ENCODE measurements around the gene NFIB.

The NFIB gene

GRCh38 chr9:14345354-14346230 is 31.7 kb upstream of the NFIB start:
- TF ChIP-seq CTCF (IDR thresholded peaks at IDR 0.05; ENCODE audit: insufficient read depth, missing control alignments) = no peak
- no peak for DNase-seq (ENCODE audit: insufficient read length, low spot score)
- no peak for FAIRE-seq

DNA sequence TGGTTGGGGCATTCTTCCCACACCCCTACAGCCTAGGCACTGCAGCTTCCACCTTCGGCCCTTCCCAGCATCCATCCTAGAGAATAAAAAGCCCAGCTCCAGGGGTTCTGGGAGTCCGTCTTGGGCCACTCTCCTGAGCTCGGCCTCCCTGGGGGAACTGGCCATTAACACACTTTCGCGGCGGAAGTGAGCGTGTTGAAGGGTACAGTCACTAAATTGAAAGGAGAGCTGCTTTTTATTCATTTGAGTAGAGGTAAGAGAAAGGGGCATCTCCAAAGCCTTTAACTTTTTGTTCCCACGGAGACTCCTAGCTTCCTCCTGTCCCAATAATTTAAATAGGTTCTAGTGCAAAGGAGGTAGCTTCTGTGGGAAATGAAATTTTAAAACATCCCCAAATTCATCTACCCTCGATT is 31.0 kb upstream of the NFIB start:
- DNase-seq (ENCODE audit: insufficient read length, low spot score) (no peak), FAIRE-seq (no peak)
- no peak for TF ChIP-seq CTCF (IDR thresholded peaks at IDR 0.05; ENCODE audit: insufficient read depth, missing control alignments)

DNA sequence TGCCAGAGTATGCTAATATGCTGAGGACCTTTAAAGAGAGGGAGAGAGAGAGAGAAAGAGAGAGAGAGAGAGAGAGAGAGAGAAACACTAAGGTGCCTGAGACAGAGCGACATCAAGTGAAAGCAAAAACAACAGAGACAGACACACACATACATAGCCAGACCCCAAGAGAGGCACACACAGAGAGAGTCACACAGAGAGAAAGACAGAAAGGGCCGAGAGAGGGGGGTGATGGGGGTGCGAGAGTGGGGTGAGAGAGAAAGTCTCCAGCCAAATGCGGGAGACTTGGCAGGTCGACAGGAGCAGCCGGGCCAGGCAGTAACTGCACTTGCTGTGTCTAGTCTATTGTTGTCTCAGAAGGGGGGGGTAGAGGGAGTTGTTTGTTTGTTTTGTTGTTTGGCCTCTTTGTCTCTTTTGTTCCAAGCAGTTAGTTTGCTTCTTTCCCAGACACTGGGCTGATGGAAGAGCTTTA is 30.1 kb upstream of the NFIB start:
- FAIRE-seq = no peak
- no peak for DNase-seq (ENCODE audit: insufficient read length, low spot score)
- TF ChIP-seq CTCF (IDR thresholded peaks at IDR 0.05; ENCODE audit: insufficient read depth, missing control alignments) = no peak

DNA sequence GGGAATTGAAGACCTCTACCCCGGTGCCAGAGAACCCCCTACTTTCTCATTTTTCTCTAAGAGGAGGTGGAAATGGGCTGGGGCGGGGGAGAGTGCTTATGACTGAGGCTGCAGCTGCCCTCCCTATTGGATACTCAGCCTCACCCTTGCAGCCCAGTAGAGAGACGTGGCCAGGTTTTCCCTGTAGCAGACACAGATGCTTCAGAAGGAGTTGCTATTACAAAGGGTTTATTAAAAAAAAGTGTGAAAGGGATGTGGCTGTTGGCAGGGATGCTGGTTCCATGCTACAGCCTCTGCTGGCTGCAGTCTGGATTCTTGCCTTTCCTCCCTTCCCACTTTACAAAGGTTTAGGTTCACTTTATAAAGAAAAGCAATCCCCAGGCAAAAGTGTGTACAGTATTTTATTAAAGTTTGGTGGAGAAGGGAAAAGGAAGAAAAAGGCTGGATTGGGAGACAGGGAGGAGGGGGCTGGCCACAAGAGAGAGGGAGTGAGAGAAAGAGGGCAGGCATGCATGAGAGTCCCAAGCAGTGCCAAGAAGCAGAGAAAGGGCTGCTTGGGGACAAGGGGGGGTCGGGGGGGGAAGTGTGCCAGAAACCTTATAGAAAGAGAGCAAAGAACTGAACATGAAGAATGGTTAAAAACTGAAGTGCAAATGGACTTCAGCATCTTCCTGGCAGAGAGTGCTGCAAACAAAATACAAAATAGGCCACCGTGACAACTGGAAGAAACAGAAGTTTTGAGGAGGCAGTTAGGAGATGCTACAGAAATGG is 29.5 kb upstream of the NFIB start:
- DNase-seq (ENCODE audit: insufficient read length, low spot score) (no peak), FAIRE-seq (no peak)
- TF ChIP-seq CTCF (IDR thresholded peaks at IDR 0.05; ENCODE audit: insufficient read depth, missing control alignments) = no peak

DNA sequence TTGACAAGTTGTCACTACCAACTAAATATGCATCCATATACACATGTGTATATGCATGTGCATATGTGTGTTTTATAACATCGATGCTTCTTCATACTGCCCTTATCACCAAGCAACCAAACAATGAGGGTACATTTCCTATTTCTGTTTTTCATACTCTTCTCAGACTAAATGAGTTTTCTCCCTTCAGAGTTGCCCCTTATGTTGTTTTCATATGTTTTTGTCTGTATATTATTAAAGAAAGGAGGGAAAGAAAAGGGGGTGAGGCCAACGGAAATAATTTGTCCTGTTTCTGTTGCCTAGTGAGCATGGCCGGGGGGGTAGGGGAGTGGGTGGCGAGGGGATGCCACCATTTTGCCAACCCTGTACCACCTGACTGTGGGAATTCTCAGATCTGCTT is 28.8 kb upstream of the NFIB start:
- TF ChIP-seq CTCF (IDR thresholded peaks at IDR 0.05; ENCODE audit: insufficient read depth, missing control alignments) = no peak
- FAIRE-seq (no peak), DNase-seq (ENCODE audit: insufficient read length, low spot score) (no peak)

DNA sequence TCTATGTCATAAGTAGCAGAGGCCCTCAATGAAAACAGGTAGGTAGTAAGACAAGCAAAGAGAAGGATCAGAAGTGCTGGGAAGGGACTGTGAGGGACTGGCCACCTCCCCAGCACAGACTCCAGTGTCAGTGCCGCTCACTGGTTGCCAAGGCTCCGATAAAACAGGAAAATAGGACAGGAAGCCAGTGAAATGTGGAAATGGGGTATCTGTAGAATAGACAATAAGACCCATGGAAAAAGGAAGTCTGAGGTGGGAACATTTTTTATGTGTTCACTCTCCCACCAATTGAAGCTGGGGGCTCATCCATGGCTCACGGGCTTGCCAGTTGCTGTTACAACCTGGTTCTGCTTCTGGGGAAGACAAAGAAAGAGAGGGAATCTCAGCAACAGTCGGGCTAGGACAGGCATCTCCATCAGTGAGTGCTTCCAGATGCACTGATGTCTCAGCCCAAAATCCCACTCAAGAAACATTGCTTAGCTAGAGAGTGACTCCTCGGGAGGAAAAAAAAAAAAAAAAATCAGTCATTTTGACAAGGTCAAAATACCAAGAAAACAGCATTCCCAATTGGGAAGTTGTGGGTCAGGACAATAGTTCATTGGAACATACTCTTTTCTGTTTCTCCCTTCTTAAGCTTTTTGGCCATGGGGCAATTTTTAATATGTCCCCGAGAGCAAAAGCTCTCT is 27.6 kb upstream of the NFIB start:
- FAIRE-seq = no peak
- DNase-seq (ENCODE audit: insufficient read length, low spot score) = no peak
- TF ChIP-seq CTCF (IDR thresholded peaks at IDR 0.05; ENCODE audit: insufficient read depth, missing control alignments) = no peak

Measured in D721Med (cell line).